NCI-H2081 treated with DMSO at 0.1 percent for 48 hours (cell line): ENCODE data around the gene AGAP1.
"Not testable (repeated sequence)": the region's sequence is repeated elsewhere in the genome, so short reads cannot be mapped to it uniquely, and the experiment has no call there.

Experiments
- DNase-seq: peaks from one replicate; lab custom pipeline; 2025; lab: John Stamatoyannopoulos, UW

AGAP1 gene

GRCh38 chr2:236127010-236127409, 633.2 kb downstream of the AGAP1 start:
- no peak for DNase-seq

- DNase-seq = no peak
Observed at GRCh38 chr2:236128321-236128720, 634.5 kb downstream of the AGAP1 start.

- DNase-seq = no peak
Observed at GRCh38 chr2:236129935-236130334, 636.1 kb downstream of the AGAP1 start.

GRCh38 chr2:236130349-236130998, 636.6 kb downstream of the AGAP1 start:
- no peak for DNase-seq

- DNase-seq = no peak
Observed at GRCh38 chr2:236131073-236131692, 637.3 kb downstream of the AGAP1 start.

- DNase-seq = no peak
Observed at GRCh38 chr2:236133410-236134012, 639.7 kb downstream of the AGAP1 start.

GRCh38 chr2:236136538-236136937, 642.7 kb downstream of the AGAP1 start:
- DNase-seq = no peak

- DNase-seq = no peak
Observed at GRCh38 chr2:236137066-236137465, 643.2 kb downstream of the AGAP1 start.

GRCh38 chr2:236141616-236142015, 647.8 kb downstream of the AGAP1 start:
- DNase-seq = not testable (repeated sequence)

GRCh38 chr2:236143811-236144210, 650.0 kb downstream of the AGAP1 start:
- no peak for DNase-seq

GRCh38 chr2:236146436-236146835, 652.6 kb downstream of the AGAP1 start:
- no peak for DNase-seq

- no peak for DNase-seq
Observed at GRCh38 chr2:236155406-236155805, 661.6 kb downstream of the AGAP1 start.

GRCh38 chr2:236156095-236156859, 662.4 kb downstream of the AGAP1 start:
- DNase-seq = no peak

- DNase-seq = no peak
Observed at GRCh38 chr2:236156860-236157194, 663.0 kb downstream of the AGAP1 start.

GRCh38 chr2:236157366-236157765, 663.5 kb downstream of the AGAP1 start:
- no peak for DNase-seq

- no peak for DNase-seq
Observed at GRCh38 chr2:236157815-236158498, 664.1 kb downstream of the AGAP1 start.

- no peak for DNase-seq
Observed at GRCh38 chr2:236158969-236159777, 665.3 kb downstream of the AGAP1 start.

GRCh38 chr2:236159778-236160170, 665.9 kb downstream of the AGAP1 start:
- no peak for DNase-seq

- DNase-seq = no peak
Observed at GRCh38 chr2:236160366-236161081, 666.7 kb downstream of the AGAP1 start.

- no peak for DNase-seq
Observed at GRCh38 chr2:236161082-236161462, 667.2 kb downstream of the AGAP1 start.

GRCh38 chr2:236161531-236161930, 667.7 kb downstream of the AGAP1 start:
- DNase-seq = no peak
